ENCODE measurements around the gene ENOX1. TPM values are rescaled to one million over a fixed set of nuclear protein-coding genes. Genes with fewer than 3 reads are reported as not detected.

Gene ENOX1
- total and polyA plus RNA-seq, 2 of the 8 experiments (the other 6 are each of a cell fraction or from before 2014, with no cell fraction given) = 0.23 to 0.37 TPM

DNA sequence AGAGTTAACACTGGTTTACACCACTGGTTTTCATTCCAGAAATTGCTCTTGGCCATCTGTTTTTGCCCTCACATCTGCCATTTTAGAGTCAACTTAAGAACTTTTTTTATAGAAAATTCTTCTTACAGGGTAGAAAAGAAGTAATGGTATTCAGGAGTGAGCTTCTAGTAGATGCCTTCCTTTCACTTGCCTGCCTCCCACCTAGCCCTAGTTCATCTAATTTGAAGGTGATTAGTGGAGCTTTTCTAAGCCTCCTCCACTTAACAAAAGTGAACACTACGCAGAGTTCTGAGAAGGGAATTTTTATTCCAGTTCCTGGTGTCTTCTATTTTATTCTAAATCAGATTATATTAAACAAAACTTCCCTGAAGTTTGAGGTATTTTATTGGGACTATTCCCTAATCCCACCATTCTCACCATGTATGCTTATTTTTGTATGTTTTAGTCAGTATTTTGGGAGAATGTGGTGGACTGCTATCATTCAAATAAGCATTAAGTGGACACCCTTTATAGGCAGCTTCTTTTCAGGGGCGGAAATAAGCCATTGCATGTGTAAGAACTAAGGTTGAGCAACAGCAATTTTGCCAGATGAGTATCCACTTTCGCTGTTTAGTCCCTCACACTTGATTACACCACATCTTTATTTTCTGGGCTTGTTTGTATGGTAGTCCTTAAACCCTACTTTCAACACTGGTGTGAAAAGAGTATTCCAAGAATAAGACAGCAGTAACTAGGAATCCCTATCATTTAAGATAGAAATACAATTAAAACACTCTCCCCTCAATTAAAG is 156.9 kb downstream of the ENOX1 start:
- Histone ChIP-seq H4K5ac (ENCODE audit: insufficient read length, low read depth, low read length) (no peak overlapping the region), H2BK5ac (ENCODE audit: low read depth, low read length) (no peak overlapping the region), H2AFZ (ENCODE audit: low read length) (no peak overlapping the region), H4K8ac (ENCODE audit: extremely low read depth, insufficient read depth, low read length) (no peak overlapping the region), H2BK120ac (replicated peaks; ENCODE audit: low read depth, low read length) (no peak overlapping the region), H4K20me1 (replicated peaks in 1 of 2; ENCODE audit: control insufficient read depth in 1 of 2, insufficient read depth in 2 of 2, low read length in 2 of 2) (no peaks in the 10 kb centered on the region), H3K4me2 (ENCODE audit: insufficient read depth in 1 of 2, low read depth in 2 of 2, low read length in 2 of 2) (no peak overlapping the region), H3K56ac (replicated peaks; ENCODE audit: insufficient read length, low read depth, low read length) (no peak overlapping the region), H3K14ac (ENCODE audit: insufficient read length) (no peak overlapping the region), H3K9ac (replicated peaks in 1 of 4; ENCODE audit: extremely low read depth in 1 of 4, low read depth in 3 of 4, low read length in 3 of 4) (no peak overlapping the region), H3K27me3 (replicated peaks in 1 of 4; ENCODE audit: control insufficient read depth in 3 of 4, extremely low read depth in 1 of 4, insufficient read depth in 3 of 4, low read length in 3 of 4) (no peaks in the 10 kb centered on the region), H2BK15ac (ENCODE audit: low read length) (no peak overlapping the region), H3K4ac (replicated peaks; ENCODE audit: insufficient read length, low read depth, low read length) (no peak overlapping the region), H3K23ac (ENCODE audit: insufficient read length) (no peak overlapping the region), H3K79me2 (ENCODE audit: control insufficient read depth in 1 of 2, insufficient read depth in 2 of 2, low read length in 2 of 2) (no peaks in the 10 kb centered on the region), H3K23me2 (ENCODE audit: low read depth, low read length) (no peaks in the 10 kb centered on the region), H2AK5ac (ENCODE audit: low read depth, low read length) (no peak overlapping the region), H3K36me3 (ENCODE audit: control insufficient read depth in 2 of 4, insufficient read depth in 4 of 4, low read length in 3 of 4) (no peaks in the 10 kb centered on the region), H2BK12ac (ENCODE audit: low read depth, low read length) (no peak overlapping the region), H2BK20ac (ENCODE audit: low read length) (no peak overlapping the region), H3K4me3 (ENCODE audit: extremely low read depth in 1 of 4, insufficient read depth in 2 of 4, low read depth in 3 of 4, low read length in 4 of 4) (no peak overlapping the region), H3K79me1 (ENCODE audit: low read depth, low read length) (no peaks in the 10 kb centered on the region), H3K9me3 (ENCODE audit: insufficient read depth in 2 of 2, low read depth in 1 of 2, low read length in 1 of 2) (no peaks in the 10 kb centered on the region), H3K18ac (ENCODE audit: extremely low read depth, low read length) (no peak overlapping the region), H4K91ac (replicated peaks; ENCODE audit: insufficient read length, low read length) (no peak overlapping the region), H3K27ac (ENCODE audit: low read depth, low read length) (no peak overlapping the region), H3K4me1 (replicated peaks in 1 of 4; ENCODE audit: control insufficient read depth in 3 of 4, insufficient read depth in 4 of 4, low read length in 3 of 4) (no peaks in the 10 kb centered on the region)
- TF ChIP-seq JUN (IDR thresholded peaks at IDR 0.05; ENCODE audit: low read depth, low read length) = no peak
- DNase-seq (ENCODE audit: low read depth in 1 of 2, low spot score in 2 of 2) (no peak), FAIRE-seq (no peak)
- ChIA-PET POLR2A (ENCODE audit: partially characterized antibody) (no interaction called here), CTCF (ENCODE audit: partially characterized antibody) (interaction anchor here (0.6 to 1.0 kb wide), 5 partner anchors 16 to 1414 kb away, joined by 3 read pairs; no protein-coding TSS in a partner anchor)
- 91% methylated on average over 3 of the region's 3 CpGs; no CpG with 5 or more reads in 1 of the 2 experiments for WGBS, 2 experiments (ENCODE audit: extremely low coverage in 1 of 2, insufficient coverage in 1 of 2, insufficient read length in 1 of 2, insufficient replicate concordance in 2 of 2, low coverage in 1 of 2, low lambda C conversion rate in 2 of 2, missing lambda C conversion rate in 1 of 2)

Measured in H1 (cell line).